ENCODE measurements around the gene TFCP2.

Gene TFCP2

GRCh38 chr12:51186465-51187085, 13.6 kb upstream of the TFCP2 start:
- no peak overlapping the region for H3K9ac ChIP-seq (ENCODE audit: low read length)
- H3K9me2 ChIP-seq (replicated peaks; ENCODE audit: insufficient read depth, low read length), result no peaks in the 10 kb centered on the region
- no peaks in the 10 kb centered on the region for H3K79me2 ChIP-seq (ENCODE audit: insufficient read depth, low read length)
- H3K4me2 ChIP-seq (ENCODE audit: low read depth, low read length, poor library complexity, severe bottlenecking), result no peak overlapping the region
- no peaks in the 10 kb centered on the region for H3K9me3 ChIP-seq (ENCODE audit: insufficient read depth, low read length)
- H2AFZ ChIP-seq (ENCODE audit: low read depth, low read length, severe bottlenecking), result no peak overlapping the region
- no peaks in the 10 kb centered on the region for H3K27me3 ChIP-seq (ENCODE audit: low read length)
- H3K27ac ChIP-seq (ENCODE audit: low read depth, low read length), result no peak overlapping the region
- no peaks in the 10 kb centered on the region for H3F3A ChIP-seq (ENCODE audit: insufficient read depth)
- no peak overlapping the region for H3K4me3 ChIP-seq (ENCODE audit: insufficient read depth, low read length, poor library complexity, severe bottlenecking)
- no peaks in the 10 kb centered on the region for H4K20me1 ChIP-seq (ENCODE audit: low read depth, low read length)
- TF ChIP-seq CTCF (IDR thresholded peaks at IDR 0.05; ENCODE audit: insufficient read depth, low read length, poor library complexity, severe bottlenecking) (no peak), EZH2phosphoT487 (conservative IDR thresholded peaks at IDR 0.05; ENCODE audit: low read length) (no peak)
- H3K36me3 ChIP-seq (ENCODE audit: low read length), result no peaks in the 10 kb centered on the region

GRCh38 chr12:51185171-51185717, 12.3 kb upstream of the TFCP2 start:
- Histone ChIP-seq H3K27me3 (ENCODE audit: low read length) (no peaks in the 10 kb centered on the region), H3K79me2 (ENCODE audit: insufficient read depth, low read length) (no peaks in the 10 kb centered on the region), H3K9me3 (ENCODE audit: insufficient read depth, low read length) (no peaks in the 10 kb centered on the region), H3K4me3 (ENCODE audit: insufficient read depth, low read length, poor library complexity, severe bottlenecking) (no peak overlapping the region), H3K9me2 (replicated peaks; ENCODE audit: insufficient read depth, low read length) (no peaks in the 10 kb centered on the region), H3F3A (ENCODE audit: insufficient read depth) (no peaks in the 10 kb centered on the region), H3K27ac (ENCODE audit: low read depth, low read length) (no peak overlapping the region), H2AFZ (ENCODE audit: low read depth, low read length, severe bottlenecking) (no peak overlapping the region), H3K9ac (ENCODE audit: low read length) (no peak overlapping the region), H3K4me2 (ENCODE audit: low read depth, low read length, poor library complexity, severe bottlenecking) (no peak overlapping the region), H4K20me1 (ENCODE audit: low read depth, low read length) (no peaks in the 10 kb centered on the region), H3K36me3 (ENCODE audit: low read length) (no peaks in the 10 kb centered on the region)
- TF ChIP-seq EZH2phosphoT487 (conservative IDR thresholded peaks at IDR 0.05; ENCODE audit: low read length), result no peak

- H3K27me3 ChIP-seq (ENCODE audit: low read length), result no peaks in the 10 kb centered on the region
- no peaks in the 10 kb centered on the region for H3K9me2 ChIP-seq (replicated peaks; ENCODE audit: insufficient read depth, low read length)
- no peaks in the 10 kb centered on the region for H4K20me1 ChIP-seq (ENCODE audit: low read depth, low read length)
- H2AFZ ChIP-seq (ENCODE audit: low read depth, low read length, severe bottlenecking), result no peak overlapping the region
- no peak overlapping the region for H3K9ac ChIP-seq (ENCODE audit: low read length)
- no peak for TF ChIP-seq EZH2phosphoT487 (conservative IDR thresholded peaks at IDR 0.05; ENCODE audit: low read length)
- no peak for TF ChIP-seq CTCF (IDR thresholded peaks at IDR 0.05; ENCODE audit: insufficient read depth, low read length, poor library complexity, severe bottlenecking)
- no peak overlapping the region for H3K4me2 ChIP-seq (ENCODE audit: low read depth, low read length, poor library complexity, severe bottlenecking)
- H3K36me3 ChIP-seq (ENCODE audit: low read length), result no peaks in the 10 kb centered on the region
- H3K79me2 ChIP-seq (ENCODE audit: insufficient read depth, low read length), result no peaks in the 10 kb centered on the region
- no peak overlapping the region for H3K4me3 ChIP-seq (ENCODE audit: insufficient read depth, low read length, poor library complexity, severe bottlenecking)
- H3K27ac ChIP-seq (ENCODE audit: low read depth, low read length), result no peak overlapping the region
- no peaks in the 10 kb centered on the region for H3F3A ChIP-seq (ENCODE audit: insufficient read depth)
- no peaks in the 10 kb centered on the region for H3K9me3 ChIP-seq (ENCODE audit: insufficient read depth, low read length)
These were observed 10.9 kb upstream of the TFCP2 start for GRCh38 chr12:51183816-51184215.

- no peak overlapping the region for H3K27ac ChIP-seq (ENCODE audit: low read depth, low read length)
- no peak overlapping the region for H2AFZ ChIP-seq (ENCODE audit: low read depth, low read length, severe bottlenecking)
- TF ChIP-seq EZH2phosphoT487 (conservative IDR thresholded peaks at IDR 0.05; ENCODE audit: low read length) (no peak), CTCF (IDR thresholded peaks at IDR 0.05; ENCODE audit: insufficient read depth, low read length, poor library complexity, severe bottlenecking) (no peak)
These were observed 10.4 kb upstream of the TFCP2 start for GRCh38 chr12:51183349-51183748.

More at GRCh38 chr12:51183349-51183748, 10.4 kb upstream of the TFCP2 start:
- no peak overlapping the region for H3K4me3 ChIP-seq (ENCODE audit: insufficient read depth, low read length, poor library complexity, severe bottlenecking)
- no peaks in the 10 kb centered on the region for H4K20me1 ChIP-seq (ENCODE audit: low read depth, low read length)
- H3K36me3 ChIP-seq (ENCODE audit: low read length), result no peaks in the 10 kb centered on the region
- no peaks in the 10 kb centered on the region for H3K9me3 ChIP-seq (ENCODE audit: insufficient read depth, low read length)
- no peaks in the 10 kb centered on the region for H3K79me2 ChIP-seq (ENCODE audit: insufficient read depth, low read length)
- no peaks in the 10 kb centered on the region for H3K9me2 ChIP-seq (replicated peaks; ENCODE audit: insufficient read depth, low read length)
- no peaks in the 10 kb centered on the region for H3F3A ChIP-seq (ENCODE audit: insufficient read depth)
- no peaks in the 10 kb centered on the region for H3K27me3 ChIP-seq (ENCODE audit: low read length)
- no peak overlapping the region for H3K4me2 ChIP-seq (ENCODE audit: low read depth, low read length, poor library complexity, severe bottlenecking)
- H3K9ac ChIP-seq (ENCODE audit: low read length), result no peak overlapping the region

Data from SU-DHL-6 (cell line).